GM23338 (cell line): ENCODE data around the gene C1QTNF5. TPM values are rescaled to one million over a fixed set of nuclear protein-coding genes. Genes with fewer than 3 reads are reported as not detected.

Source experiments
- ATAC-seq: fragments of 200-7000 bp; cut with Tn5 transposase; 3 replicates; pipeline ENCODE4 v1.9.1; 2020
- DNase-seq: peaks from one replicate; pipeline ENCODE4 v3.0.0-alpha.2; 2015; ENCODE audit warnings: low spot score
- H2AFZ ChIP-seq: fragments of 200-600 bp; sonication (generic); 2 replicates; pipeline ENCODE4 v1.8.0; 2016; ENCODE audit warnings: antibody characterized with exemption, mild to moderate bottlenecking, moderate library complexity
- H3F3A ChIP-seq: fragments of 200-600 bp; sonication (generic); replicated peaks from 2 replicates; pipeline ENCODE4 v1.8.0; 2017; ENCODE audit warnings: antibody characterized with exemption, mixed run types, low read depth
- H3K27ac ChIP-seq: fragments of 200-600 bp; sonication (generic); 2 replicates; pipeline ENCODE4 v1.6.1; 2016; ENCODE audit warnings: low read depth
- H3K27me3 ChIP-seq: fragments of 200-600 bp; sonication (generic); 2 replicates; pipeline ENCODE4 v1.8.0; 2016; ENCODE audit warnings: mild to moderate bottlenecking, mixed run types, moderate library complexity; ENCODE audit not compliant: insufficient read depth
- H3K36me3 ChIP-seq: fragments of 200-600 bp; sonication (generic); 2 replicates; pipeline ENCODE4 v1.8.0; 2016; ENCODE audit warnings: mild to moderate bottlenecking; ENCODE audit not compliant: insufficient read depth
- H3K4me1 ChIP-seq: fragments of 200-600 bp; sonication (generic); 2 replicates; pipeline ENCODE4 v1.8.0; 2016; ENCODE audit warnings: mild to moderate bottlenecking, moderate library complexity; ENCODE audit not compliant: insufficient read depth
- H3K4me2 ChIP-seq: fragments of 200-600 bp; sonication (generic); 2 replicates; pipeline ENCODE4 v1.7.1; 2017; ENCODE audit warnings: mixed run types
- H3K4me3 ChIP-seq: fragments of 200-600 bp; sonication (generic); 2 replicates; pipeline ENCODE4 v1.6.1; 2016; ENCODE audit warnings: mixed run types
- H3K79me2 ChIP-seq: fragments of 200-600 bp; sonication (generic); replicated peaks from 2 replicates; pipeline ENCODE4 v1.8.0; 2017; ENCODE audit warnings: mild to moderate bottlenecking; ENCODE audit not compliant: insufficient read depth
- H3K9me2 ChIP-seq: fragments of 200-600 bp; sonication (generic); 2 replicates; pipeline ENCODE4 v1.8.0; 2017; ENCODE audit not compliant: insufficient read depth
- H4K20me1 ChIP-seq: fragments of 200-600 bp; sonication (generic); replicated peaks from 2 replicates; pipeline ENCODE4 v1.8.0; 2017; ENCODE audit warnings: mild to moderate bottlenecking; ENCODE audit not compliant: insufficient read depth
- H3K27ac Mint-ChIP-seq: 2 replicates; pipeline ENCODE4 v1.8.0; 2020; ENCODE audit warnings: inconsistent platforms, mild to moderate bottlenecking, moderate library complexity, mixed read lengths
- H3K27me3 Mint-ChIP-seq: 3 replicates; pipeline ENCODE4 v1.8.0; 2022; ENCODE audit warnings: low read depth, mild to moderate bottlenecking, moderate library complexity, mixed read lengths, inconsistent platforms; ENCODE audit not compliant: insufficient read depth, poor library complexity
- H3K36me3 Mint-ChIP-seq: 3 replicates; pipeline ENCODE4 v1.8.0; 2021; ENCODE audit warnings: low read depth, mild to moderate bottlenecking, inconsistent platforms, moderate library complexity, mixed read lengths
- H3K4me1 Mint-ChIP-seq: 3 replicates; pipeline ENCODE4 v1.8.0; 2020; ENCODE audit warnings: mild to moderate bottlenecking, inconsistent platforms, mixed read lengths
- H3K4me3 Mint-ChIP-seq: 3 replicates; pipeline ENCODE4 v1.8.0; 2021; ENCODE audit warnings: moderate library complexity, mild to moderate bottlenecking, inconsistent platforms, mixed read lengths
- H3K9me3 Mint-ChIP-seq: 3 replicates; pipeline ENCODE4 v1.8.0; 2020; ENCODE audit warnings: moderate library complexity, mild to moderate bottlenecking, inconsistent platforms, mixed read lengths
- CREB1 ChIP-seq: fragments of 250-450 bp; sonication (Bioruptor Pico); IDR thresholded peaks from 2 replicates; pipeline ENCODE4 v1.5.0; 2020; ENCODE audit warnings: low read depth, mild to moderate bottlenecking, moderate library complexity
- ETS1 ChIP-seq: IDR thresholded peaks from 2 replicates; pipeline ENCODE4 v1.6.1; 2016; ENCODE audit warnings: antibody characterized with exemption
- EZH2phosphoT487 ChIP-seq: fragments of 200-600 bp; sonication (generic); IDR thresholded peaks from one replicate; pipeline ENCODE4 v1.8.1; 2018; ENCODE audit warnings: antibody characterized with exemption; ENCODE audit not compliant: unreplicated experiment
- JUNB ChIP-seq: IDR thresholded peaks from one replicate; pipeline ENCODE4 v1.6.1; 2016; ENCODE audit warnings: antibody characterized with exemption; ENCODE audit not compliant: unreplicated experiment
- POLR2AphosphoS5 ChIP-seq: IDR thresholded peaks from 2 replicates; pipeline ENCODE4 v1.6.1; 2016; ENCODE audit warnings: antibody characterized with exemption, low read depth
- REST ChIP-seq: IDR thresholded peaks from one replicate; pipeline ENCODE4 v1.6.1; 2018; ENCODE audit warnings: antibody characterized with exemption; ENCODE audit not compliant: unreplicated experiment
- ZNF331 ChIP-seq: fragments of 250-450 bp; sonication (Bioruptor Pico); IDR thresholded peaks from 2 replicates; pipeline ENCODE4 v1.5.0; 2020; ENCODE audit warnings: low read depth, mild to moderate bottlenecking, moderate library complexity
- polyA plus RNA-seq: library from polyadenylated mRNA; unstranded; fragments of >200 nt; fragmentation: Nextera tagmentation; extraction: Ambion mirVana; gene quantifications from 2 replicates; pipeline ENCODE4 v1.2.1, GENCODE V29; 2016
- total RNA-seq: library from RNA; depleted of rRNA; stranded (reverse); fragments of >200 nt; shearing (Covaris generic); gene quantifications from 2 replicates; pipeline ENCODE4 v1.2.3, GENCODE V29; 2014
- TF ChIP-seq, protein P1 (sequence below), 2 experiments: fragments of 200-600 bp in 1 of 2; sonication (generic) in 1 of 2; conservative IDR thresholded peaks; 2 replicates each; pipeline versions ENCODE4 v1.5.1 to v1.6.1; 2016 to 2017; ENCODE audit warnings: antibody characterized with exemption in 2 of 2, low read depth in 2 of 2, mild to moderate bottlenecking in 2 of 2, moderate library complexity in 1 of 2

C1QTNF5 gene
- total and polyA plus RNA-seq, 2 experiments from 2014 or later = 1.9 TPM

GRCh38 chr11:119374632-119375336, 34.1 kb upstream of the C1QTNF5 start:
- peaks cover 7% of the 10 kb centered on the region; the same call in 1 of the 2 replicates for H3K27me3 ChIP-seq
- no peak overlapping the region for H3K4me3 ChIP-seq
- H3K4me1 ChIP-seq = peaks cover 43% of the 10 kb centered on the region
- no peak for DNase-seq
- H2AFZ ChIP-seq = no peak overlapping the region
- no peaks in the 10 kb centered on the region for H3K36me3 ChIP-seq
- H3K4me1 Mint-ChIP-seq = peaks cover 70% of the 10 kb centered on the region
- no peak overlapping the region for H3K27ac ChIP-seq
- no peak overlapping the region; the same call in 2 of the 3 replicates for H3K4me3 Mint-ChIP-seq
- H4K20me1 ChIP-seq = no peaks in the 10 kb centered on the region
- no peak for ATAC-seq
- H3F3A ChIP-seq = no peaks in the 10 kb centered on the region
- H3K79me2 ChIP-seq = no peaks in the 10 kb centered on the region
- H3K9me3 Mint-ChIP-seq = no peaks in the 10 kb centered on the region
- H3K9me2 ChIP-seq = no peaks in the 10 kb centered on the region
- H3K4me2 ChIP-seq = 0 out of 2 replicates have a peak overlapping the region, but pooled peaks have one; percentile 28
- TF ChIP-seq ETS1 (no peak), REST (no peak), CREB1 (CRISPR knock-in tag) (no peak), JUNB (no peak), ZNF331 (CRISPR knock-in tag) (no peak)
- no peak overlapping the region for H3K27ac Mint-ChIP-seq
- no peaks in the 10 kb centered on the region; the same call in 2 of the 3 replicates for H3K36me3 Mint-ChIP-seq
- H3K27me3 Mint-ChIP-seq = peaks cover 15% of the 10 kb centered on the region

GRCh38 chr11:119373921-119374631, 33.4 kb upstream of the C1QTNF5 start:
- no peak overlapping the region for H3K4me3 ChIP-seq
- H3K9me2 ChIP-seq = no peaks in the 10 kb centered on the region
- H3K4me1 ChIP-seq = peaks cover 38% of the 10 kb centered on the region
- no peak overlapping the region for H3K27ac ChIP-seq
- Mint-ChIP-seq H3K27me3 (peaks cover 15% of the 10 kb centered on the region), H3K36me3 (no peaks in the 10 kb centered on the region; the same call in 2 of the 3 replicates), H3K4me1 (peaks cover 73% of the 10 kb centered on the region), H3K27ac (no peak overlapping the region), H3K9me3 (no peaks in the 10 kb centered on the region), H3K4me3 (no peak overlapping the region; the same call in 2 of the 3 replicates)
- no peaks in the 10 kb centered on the region for H3K79me2 ChIP-seq
- no peak overlapping the region for H2AFZ ChIP-seq
- peak; percentile 93 for DNase-seq
- H3F3A ChIP-seq = no peaks in the 10 kb centered on the region
- no peaks in the 10 kb centered on the region for H4K20me1 ChIP-seq
- H3K27me3 ChIP-seq = no peaks in the 10 kb centered on the region
- H3K4me2 ChIP-seq = 0 out of 2 replicates have a peak overlapping the region, but pooled peaks have one; percentile 28
- ATAC-seq = peak; percentile 49
- H3K36me3 ChIP-seq = no peaks in the 10 kb centered on the region
- TF ChIP-seq CREB1 (CRISPR knock-in tag) (no peak), EZH2phosphoT487 (no peak), POLR2AphosphoS5 (no peak), ZNF331 (CRISPR knock-in tag) (no peak), ETS1 (no peak)
- TF ChIP-seq, protein P1, sequence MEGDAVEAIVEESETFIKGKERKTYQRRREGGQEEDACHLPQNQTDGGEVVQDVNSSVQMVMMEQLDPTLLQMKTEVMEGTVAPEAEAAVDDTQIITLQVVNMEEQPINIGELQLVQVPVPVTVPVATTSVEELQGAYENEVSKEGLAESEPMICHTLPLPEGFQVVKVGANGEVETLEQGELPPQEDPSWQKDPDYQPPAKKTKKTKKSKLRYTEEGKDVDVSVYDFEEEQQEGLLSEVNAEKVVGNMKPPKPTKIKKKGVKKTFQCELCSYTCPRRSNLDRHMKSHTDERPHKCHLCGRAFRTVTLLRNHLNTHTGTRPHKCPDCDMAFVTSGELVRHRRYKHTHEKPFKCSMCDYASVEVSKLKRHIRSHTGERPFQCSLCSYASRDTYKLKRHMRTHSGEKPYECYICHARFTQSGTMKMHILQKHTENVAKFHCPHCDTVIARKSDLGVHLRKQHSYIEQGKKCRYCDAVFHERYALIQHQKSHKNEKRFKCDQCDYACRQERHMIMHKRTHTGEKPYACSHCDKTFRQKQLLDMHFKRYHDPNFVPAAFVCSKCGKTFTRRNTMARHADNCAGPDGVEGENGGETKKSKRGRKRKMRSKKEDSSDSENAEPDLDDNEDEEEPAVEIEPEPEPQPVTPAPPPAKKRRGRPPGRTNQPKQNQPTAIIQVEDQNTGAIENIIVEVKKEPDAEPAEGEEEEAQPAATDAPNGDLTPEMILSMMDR (conservative IDR thresholded peaks at IDR 0.05; ENCODE audit: low read depth in 2 of 2) = peak; percentile 92 to 96
